SJSA1 (cell line): ENCODE results near the gene MCU. TPM values are rescaled to one million over a fixed set of nuclear protein-coding genes. Genes with fewer than 3 reads are reported as not detected.
"Not testable (repeated sequence)": the region's sequence is repeated elsewhere in the genome, so short reads cannot be mapped to it uniquely, and the experiment has no call there.

Experiments used
- DNase-seq, 2 experiments: peaks; one replicate each; pipeline ENCODE4 v3.0.0-alpha.2; 2015 to 2020; ENCODE audit warnings: low spot score in 2 of 2, low read depth in 1 of 2
- H3K27ac ChIP-seq: fragments of 250-450 bp; sonication (Bioruptor Pico); 2 replicates; pipeline ENCODE4 v1.5.1; 2020; ENCODE audit warnings: mild to moderate bottlenecking, moderate library complexity
- H3K27me3 ChIP-seq: fragments of 250-450 bp; sonication (Bioruptor Pico); replicated peaks from 2 replicates; pipeline ENCODE4 v1.5.1; 2020; ENCODE audit warnings: mild to moderate bottlenecking, moderate library complexity
- H3K36me3 ChIP-seq: fragments of 250-450 bp; sonication (Bioruptor Pico); 2 replicates; pipeline ENCODE4 v1.5.1; 2020; ENCODE audit warnings: mild to moderate bottlenecking
- H3K4me1 ChIP-seq: fragments of 250-450 bp; sonication (Bioruptor Pico); replicated peaks from 2 replicates; pipeline ENCODE4 v1.6.1; 2021; ENCODE audit warnings: mild to moderate bottlenecking
- H3K4me3 ChIP-seq: fragments of 250-450 bp; sonication (Bioruptor Pico); 2 replicates; pipeline ENCODE4 v1.5.1; 2020; ENCODE audit warnings: mild to moderate bottlenecking
- H3K9me3 ChIP-seq: fragments of 250-450 bp; sonication (Bioruptor Pico); replicated peaks from 2 replicates; pipeline ENCODE4 v1.5.1; 2020; ENCODE audit warnings: mild to moderate bottlenecking
- total RNA-seq: library from RNA; depleted of rRNA; stranded (reverse); fragments of >200 nt; shearing (Covaris generic); gene quantifications from 2 replicates; pipeline ENCODE4 v1.2.3, GENCODE V29; 2014

MCU gene
- total RNA-seq, 1 experiment from 2014 or later = 59.9 TPM

DNA sequence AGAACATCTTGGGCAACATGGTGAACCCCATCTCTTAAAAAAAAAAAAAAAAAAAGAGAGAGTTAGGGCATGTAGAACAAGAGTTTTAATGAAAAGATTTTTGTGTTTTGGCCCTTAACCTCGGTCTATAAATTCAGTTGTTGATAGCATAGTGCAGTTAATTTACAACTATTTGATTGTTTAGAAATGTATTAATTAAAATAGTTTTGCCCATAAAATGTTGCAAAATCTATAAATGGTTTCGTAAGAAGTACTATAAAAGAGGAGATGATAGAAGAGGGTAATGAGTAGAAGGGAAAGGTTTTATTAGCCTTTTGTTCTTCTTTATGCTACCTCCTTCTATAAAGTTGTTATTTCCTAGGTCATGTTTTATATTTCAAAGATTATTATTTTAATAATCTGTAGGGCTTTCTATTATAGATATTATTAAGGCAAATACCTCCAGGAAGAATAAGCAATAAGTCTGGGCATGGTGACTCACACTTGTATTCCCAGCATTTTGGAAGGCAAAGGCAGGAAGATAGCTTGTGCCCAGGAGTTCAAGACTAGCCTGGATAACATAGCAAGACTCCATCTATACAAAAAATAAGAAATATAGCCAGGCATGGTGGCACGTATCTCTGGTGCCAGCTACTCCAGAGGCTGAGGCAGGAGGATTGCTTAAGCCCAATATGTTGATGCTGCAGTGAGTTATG, 73.3 kb downstream of the MCU start:
- Histone ChIP-seq H3K4me3 (no peak overlapping the region), H3K4me1 (peaks cover 19% of the 10 kb centered on the region), H3K27me3 (no peaks in the 10 kb centered on the region), H3K36me3 (0 out of 2 replicates have a peak, but pooled peaks cover 3% of the 10 kb centered on the region), H3K9me3 (no peaks in the 10 kb centered on the region), H3K27ac (no peak overlapping the region)
- no peak for DNase-seq

- H3K36me3 ChIP-seq = peaks cover 11% of the 10 kb centered on the region
- not testable (repeated sequence) for H3K4me3 ChIP-seq, H3K9me3 ChIP-seq, H3K27me3 ChIP-seq, H3K27ac ChIP-seq, DNase-seq, H3K4me1 ChIP-seq
These were observed 79.3 kb downstream of the MCU start for GRCh38 chr10:72771195-72771594.

GRCh38 chr10:72772031-72772430, 80.1 kb downstream of the MCU start:
- Histone ChIP-seq H3K4me3 (no peak overlapping the region), H3K36me3 (peaks cover 8% of the 10 kb centered on the region), H3K9me3 (no peaks in the 10 kb centered on the region; the same call in 1 of the 2 replicates), H3K4me1 (0 out of 2 replicates have a peak, but pooled peaks cover 6% of the 10 kb centered on the region), H3K27ac (no peak overlapping the region), H3K27me3 (no peaks in the 10 kb centered on the region)
- DNase-seq = no peak

DNA sequence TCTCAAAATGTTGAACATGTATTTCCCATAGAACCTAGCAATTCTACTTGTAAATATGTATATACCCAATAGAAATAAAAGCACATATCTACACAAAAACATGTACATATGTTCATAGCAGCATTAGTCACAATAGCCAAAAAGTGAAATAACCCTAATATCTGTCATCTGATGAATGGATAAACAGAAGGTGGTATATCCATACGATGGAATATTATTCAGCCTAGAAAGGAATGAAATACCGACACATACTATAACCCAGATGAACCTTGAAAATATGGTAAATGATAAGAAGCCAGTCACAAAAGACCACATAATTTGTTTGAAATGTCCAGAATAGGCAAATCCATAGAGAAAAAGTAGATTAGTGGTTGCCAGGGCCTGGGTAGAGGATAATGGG, 87.9 kb downstream of the MCU start:
- Histone ChIP-seq H3K9me3 (no peaks in the 10 kb centered on the region), H3K4me1 (peaks cover 25% of the 10 kb centered on the region), H3K27me3 (no peaks in the 10 kb centered on the region), H3K4me3 (no peak overlapping the region), H3K36me3 (no peaks in the 10 kb centered on the region), H3K27ac (no peak overlapping the region)
- no peak for DNase-seq

- Histone ChIP-seq H3K27me3 (no peaks in the 10 kb centered on the region), H3K27ac (no peak overlapping the region), H3K9me3 (no peaks in the 10 kb centered on the region), H3K4me1 (peaks cover 44% of the 10 kb centered on the region), H3K4me3 (no peak overlapping the region), H3K36me3 (no peaks in the 10 kb centered on the region)
- DNase-seq = no peak
These were observed 90.8 kb downstream of the MCU start for GRCh38 chr10:72782649-72783330.

GRCh38 chr10:72783410-72783833, 91.5 kb downstream of the MCU start:
- no peak overlapping the region for H3K27ac ChIP-seq
- no peak overlapping the region for H3K4me3 ChIP-seq
- no peak for DNase-seq

GRCh38 chr10:72784551-72785351, 92.8 kb downstream of the MCU start:
- no peaks in the 10 kb centered on the region for H3K9me3 ChIP-seq
- no peaks in the 10 kb centered on the region for H3K36me3 ChIP-seq
- DNase-seq = peak; percentile 72 to 77
- H3K4me1 ChIP-seq = peaks cover 44% of the 10 kb centered on the region
- no peak overlapping the region for H3K4me3 ChIP-seq
- no peaks in the 10 kb centered on the region for H3K27me3 ChIP-seq
- no peak overlapping the region for H3K27ac ChIP-seq

More at GRCh38 chr10:72783410-72783833, 91.5 kb downstream of the MCU start:
- no peaks in the 10 kb centered on the region for H3K36me3 ChIP-seq
- peaks cover 44% of the 10 kb centered on the region for H3K4me1 ChIP-seq
- no peaks in the 10 kb centered on the region for H3K27me3 ChIP-seq
- H3K9me3 ChIP-seq = no peaks in the 10 kb centered on the region

GRCh38 chr10:72785409-72785808, 93.5 kb downstream of the MCU start:
- DNase-seq = no peak
- H3K27ac ChIP-seq = no peak overlapping the region
- H3K9me3 ChIP-seq = no peaks in the 10 kb centered on the region
- no peaks in the 10 kb centered on the region for H3K27me3 ChIP-seq
- H3K4me3 ChIP-seq = no peak overlapping the region
- H3K4me1 ChIP-seq = peaks cover 49% of the 10 kb centered on the region
- no peaks in the 10 kb centered on the region for H3K36me3 ChIP-seq

DNA sequence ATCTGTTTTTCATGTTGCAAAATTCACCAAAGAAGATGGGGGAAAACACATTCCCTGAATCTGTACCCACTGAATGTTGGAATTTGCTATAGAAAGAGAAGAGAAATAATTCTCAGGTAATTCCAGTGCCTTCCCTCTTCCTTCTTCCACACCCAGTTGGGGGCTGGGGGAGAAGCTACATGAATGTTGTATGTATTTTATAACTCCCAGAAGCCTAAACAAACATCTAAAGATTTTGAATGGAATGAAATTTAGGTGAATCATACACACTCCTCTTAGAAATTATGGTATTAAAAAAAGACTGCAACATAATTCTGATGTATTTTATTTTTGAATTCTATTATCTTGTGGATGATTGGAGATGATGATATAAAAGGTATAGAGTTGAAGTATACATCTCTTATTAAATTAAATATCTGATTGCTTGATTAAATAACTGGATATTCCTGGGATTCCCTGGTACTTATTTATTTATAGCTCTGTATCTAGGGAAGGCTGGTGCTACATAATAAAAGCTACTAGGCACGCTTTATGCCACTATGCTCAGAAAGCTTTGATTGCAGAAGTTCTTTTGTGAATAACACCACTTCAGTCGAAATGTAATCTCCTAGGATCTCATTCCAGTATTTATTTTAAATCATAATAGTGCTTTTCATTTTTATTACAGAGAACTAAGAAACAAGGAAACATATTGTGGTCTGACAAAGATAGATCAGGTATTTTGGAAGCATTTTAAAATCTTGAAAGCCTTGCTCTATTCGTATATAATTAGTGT, 98.5 kb downstream of the MCU start:
- Histone ChIP-seq H3K27ac (no peak overlapping the region), H3K4me3 (no peak overlapping the region), H3K27me3 (no peaks in the 10 kb centered on the region), H3K36me3 (peaks cover 7% of the 10 kb centered on the region), H3K4me1 (peaks cover 34% of the 10 kb centered on the region), H3K9me3 (no peaks in the 10 kb centered on the region)
- DNase-seq = no peak

DNA sequence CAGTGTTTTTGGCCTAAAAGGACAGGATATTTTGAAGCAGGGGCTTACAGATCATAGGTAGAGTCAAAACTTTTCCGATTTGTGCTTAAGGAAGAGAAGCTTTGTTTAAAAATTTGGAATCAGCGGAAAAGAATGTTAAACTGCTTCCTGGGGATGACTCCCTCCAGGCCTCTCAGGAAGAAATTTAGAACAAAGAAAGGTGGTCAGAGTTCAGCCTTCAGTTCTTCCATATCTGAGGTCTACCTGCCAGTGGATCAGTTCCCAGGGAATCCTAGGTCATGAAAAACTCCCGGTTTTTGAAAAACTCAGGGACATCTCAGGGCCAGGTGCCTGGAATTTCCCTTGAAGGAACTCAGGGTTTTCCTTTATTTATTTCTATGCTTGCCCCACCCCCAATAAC, 100.3 kb downstream of the MCU start:
- Histone ChIP-seq H3K9me3 (no peaks in the 10 kb centered on the region), H3K4me1 (peaks cover 27% of the 10 kb centered on the region), H3K4me3 (no peak overlapping the region), H3K27ac (0 out of 2 replicates have a peak overlapping the region, but pooled peaks have one; percentile 15), H3K27me3 (no peaks in the 10 kb centered on the region), H3K36me3 (peaks cover 10% of the 10 kb centered on the region)
- DNase-seq = no peak

DNA sequence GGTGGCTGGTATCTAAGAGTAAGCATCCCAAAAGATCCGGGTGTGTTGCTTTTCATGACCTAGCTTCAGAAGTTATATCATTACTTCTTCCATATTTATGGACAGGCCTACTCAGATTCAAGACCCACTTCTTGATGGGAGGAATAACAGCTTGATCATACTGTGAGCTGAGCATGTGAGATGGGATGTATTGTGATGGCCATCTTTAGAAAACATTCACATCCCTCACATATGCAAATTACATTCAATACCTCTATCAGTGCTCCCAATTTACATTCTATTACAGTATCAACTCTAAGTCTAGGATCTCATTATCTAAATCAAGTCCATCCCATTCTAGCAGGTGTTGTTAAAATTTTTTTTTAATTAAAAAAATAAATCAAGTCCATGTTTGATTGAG, 101.8 kb downstream of the MCU start:
- Histone ChIP-seq H3K36me3 (peaks cover 10% of the 10 kb centered on the region), H3K9me3 (no peaks in the 10 kb centered on the region), H3K4me1 (peaks cover 27% of the 10 kb centered on the region), H3K27ac (no peak overlapping the region), H3K4me3 (no peak overlapping the region), H3K27me3 (no peaks in the 10 kb centered on the region)
- DNase-seq = no peak

DNA sequence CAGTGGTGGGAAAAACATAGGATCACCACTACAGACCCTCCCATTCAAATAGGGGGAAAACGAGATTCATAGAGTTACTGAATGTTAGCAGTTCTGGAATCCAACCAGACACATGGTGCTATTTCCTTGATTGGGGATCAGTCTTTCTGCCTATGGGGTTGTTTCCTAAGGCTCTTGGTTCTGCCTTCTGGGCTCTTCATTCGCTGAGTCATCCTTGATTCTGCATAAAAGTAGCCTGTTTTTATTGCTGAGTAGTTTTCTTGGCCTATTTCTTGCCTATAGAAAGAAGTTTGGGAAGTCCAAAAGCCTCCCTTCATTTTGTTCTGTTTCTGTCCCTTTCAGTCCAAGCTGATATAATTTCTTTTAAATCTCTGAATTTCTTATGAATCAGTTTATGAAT, 102.3 kb downstream of the MCU start:
- Histone ChIP-seq H3K36me3 (peaks cover 10% of the 10 kb centered on the region), H3K4me1 (peaks cover 27% of the 10 kb centered on the region), H3K27ac (no peak overlapping the region), H3K9me3 (no peaks in the 10 kb centered on the region), H3K4me3 (no peak overlapping the region), H3K27me3 (no peaks in the 10 kb centered on the region)
- DNase-seq = no peak

GRCh38 chr10:72796042-72796441, 104.1 kb downstream of the MCU start:
- H3K4me1 ChIP-seq = peaks cover 32% of the 10 kb centered on the region
- DNase-seq = no peak
- H3K27ac ChIP-seq = no peak overlapping the region
- H3K9me3 ChIP-seq = no peaks in the 10 kb centered on the region
- peaks cover 10% of the 10 kb centered on the region for H3K36me3 ChIP-seq
- no peak overlapping the region for H3K4me3 ChIP-seq
- no peaks in the 10 kb centered on the region for H3K27me3 ChIP-seq
